C4-2B (cell line): Measurements from ENCODE around the gene TICAM2.

Source experiments
- H3K27ac ChIP-seq: fragments of 450-650 bp; 2 replicates; pipeline ENCODE4 v1.5.1; 2017
- CTCF ChIP-seq: fragments of 450-650 bp; conservative IDR thresholded peaks from 2 replicates; pipeline ENCODE4 v1.5.1; 2017; ENCODE audit warnings: mild to moderate bottlenecking
- ZFX ChIP-seq: fragments of 450-650 bp; IDR thresholded peaks from 2 replicates; pipeline ENCODE4 v1.6.1; 2017

Gene TICAM2

GRCh38 chr5:115639377-115639776 is 37.1 kb upstream of the TICAM2 start:
- no peak overlapping the region for H3K27ac ChIP-seq
- no peak for TF ChIP-seq ZFX
- TF ChIP-seq CTCF, result no peak

GRCh38 chr5:115637507-115637906 is 35.2 kb upstream of the TICAM2 start:
- H3K27ac ChIP-seq, result no peak overlapping the region
- TF ChIP-seq ZFX (no peak), CTCF (no peak)

- no peak for TF ChIP-seq CTCF
- TF ChIP-seq ZFX, result no peak
- no peak overlapping the region for H3K27ac ChIP-seq
Observed at GRCh38 chr5:115636008-115636407, 33.7 kb upstream of the TICAM2 start.

- no peak overlapping the region for H3K27ac ChIP-seq
Observed at GRCh38 chr5:115634343-115635132, 32.3 kb upstream of the TICAM2 start.

GRCh38 chr5:115629903-115630302 is 27.6 kb upstream of the TICAM2 start:
- TF ChIP-seq ZFX, result no peak
- no peak for TF ChIP-seq CTCF
- no peak overlapping the region for H3K27ac ChIP-seq

More at GRCh38 chr5:115634343-115635132, 32.3 kb upstream of the TICAM2 start:
- TF ChIP-seq ZFX, result no peak
- TF ChIP-seq CTCF, result peak; percentile 92

GRCh38 chr5:115627295-115627865 is 25.1 kb upstream of the TICAM2 start:
- no peak for TF ChIP-seq ZFX
- TF ChIP-seq CTCF, result no peak
- H3K27ac ChIP-seq, result no peak overlapping the region

GRCh38 chr5:115626445-115626823 is 24.2 kb upstream of the TICAM2 start:
- no peak for TF ChIP-seq ZFX
- TF ChIP-seq CTCF, result no peak
- H3K27ac ChIP-seq, result peak overlapping the region; percentile 94
